Panc1 (cell line): ENCODE measurements around the gene NCS1. TPM values are rescaled to one million over a fixed set of nuclear protein-coding genes. Genes with fewer than 3 reads are reported as not detected.

Experiments used
- ATAC-seq: fragments of 200-7000 bp; cut with Tn5 transposase; 2 replicates; pipeline ENCODE4 v1.9.1; 2020; ENCODE audit warnings: mild to moderate bottlenecking, moderate library complexity
- BruUV-seq: library from RNA; stranded (reverse); fragments of 400-500 nt; replicated peaks from 2 replicates; lab custom pipeline; 2021; lab: Mats Ljungman, UMichigan
- CTCF ChIA-PET: fragments of 300-600 bp; sonication (Branson Sonifier 250); formaldehyde crosslinking; loops from one replicate; lab custom pipeline; 2022; ENCODE audit warnings: antibody characterized with exemption; lab: Charles Lee
- POLR2A ChIA-PET: fragments of 300-600 bp; sonication (Branson Sonifier 250); formaldehyde crosslinking; loops from one replicate; lab custom pipeline; 2022; ENCODE audit warnings: antibody characterized with exemption; lab: Charles Lee
- DNase-seq: peaks from one replicate; pipeline ENCODE4 v3.0.0-alpha.2; 2010; ENCODE audit warnings: low read depth, low spot score
- H3K27ac ChIP-seq: 2 replicates; pipeline ENCODE4 v1.5.1; 2011; ENCODE audit warnings: mild to moderate bottlenecking, low read length, inconsistent platforms
- H3K27me3 ChIP-seq: fragments of 200-500 bp; sonication (Bioruptor generic); 2 replicates; pipeline ENCODE4 v1.6.0; 2014; ENCODE audit warnings: low read length, inconsistent platforms; ENCODE audit not compliant: control insufficient read depth, insufficient read depth
- H3K36me3 ChIP-seq: fragments of 200-500 bp; sonication (Bioruptor generic); 2 replicates; pipeline ENCODE4 v1.5.1; 2014; ENCODE audit warnings: inconsistent platforms, mild to moderate bottlenecking, low read length, moderate library complexity; ENCODE audit not compliant: control insufficient read depth, insufficient read depth
- H3K4me1 ChIP-seq: 2 replicates; pipeline ENCODE4 v1.5.1; 2011; ENCODE audit warnings: inconsistent platforms, mild to moderate bottlenecking, low read length, moderate library complexity; ENCODE audit not compliant: control insufficient read depth, insufficient read depth
- H3K4me3 ChIP-seq, 2 experiments: 2 replicates each; pipeline ENCODE4 v1.5.1; 2011 to 2012; ENCODE audit warnings: low read depth in 2 of 2, low read length in 2 of 2, mild to moderate bottlenecking in 2 of 2, inconsistent platforms in 1 of 2, moderate library complexity in 1 of 2
- H3K9me3 ChIP-seq: fragments of 200-500 bp; sonication (Bioruptor generic); 2 replicates; pipeline ENCODE4 v1.5.1; 2014; ENCODE audit warnings: low read depth, mild to moderate bottlenecking, inconsistent platforms, low read length, moderate library complexity; ENCODE audit not compliant: control insufficient read depth, insufficient read depth
- POLR2AphosphoS5 ChIP-seq: IDR thresholded peaks from 2 replicates; pipeline ENCODE4 v1.6.1; 2012; ENCODE audit warnings: mild to moderate bottlenecking, low read depth, low read length, moderate library complexity
- SIN3A ChIP-seq: IDR thresholded peaks from 2 replicates; pipeline ENCODE4 v1.6.1; 2012; ENCODE audit warnings: low read depth, mild to moderate bottlenecking, low read length, moderate library complexity, borderline replicate concordance; ENCODE audit not compliant: insufficient read depth
- TCF7L2 ChIP-seq: IDR thresholded peaks from 2 replicates; pipeline ENCODE4 v1.6.1; 2011; ENCODE audit warnings: mild to moderate bottlenecking, low read depth, low read length, inconsistent platforms
- in situ Hi-C: cut with HindIII; loops from 2 replicates; pipeline ENCODE4 v1.10.0; 2016; ENCODE audit warnings: low sequenced_read_pairs, low pct_unique_long_range_greater_than_20kb
- intact Hi-C: fragments of 100-400 bp; cut with micrococcal nuclease; formaldehyde crosslinking; loops from one replicate; pipeline ENCODE4 v1.10.0; 2022; ENCODE audit not compliant: unreplicated experiment
- total RNA-seq: library from RNA; stranded (reverse); gene quantifications from one replicate; pipeline ENCODE4 v1.2.1, GENCODE V29; 2021; ENCODE audit not compliant: unreplicated experiment
- TF ChIP-seq, protein P1 (sequence below), 2 experiments: IDR thresholded peaks; 2 replicates each; pipeline ENCODE4 v1.6.1; 2011 to 2012; ENCODE audit warnings: low read depth in 2 of 2, control low read depth in 1 of 2, low read length in 1 of 2, mild to moderate bottlenecking in 1 of 2, moderate library complexity in 1 of 2; ENCODE audit not compliant: insufficient read depth in 1 of 2
- TF ChIP-seq, protein P2 (sequence below): fragments of 450-650 bp; IDR thresholded peaks from 2 replicates; pipeline ENCODE4 v1.5.1; 2017; ENCODE audit warnings: mild to moderate bottlenecking

The NCS1 gene
- total RNA-seq, 1 experiment from 2014 or later, result 31.6 TPM

GRCh38 chr9:130199605-130200004 is 27.4 kb downstream of the NCS1 start:
- H3K4me3 ChIP-seq, result no peak overlapping the region
- H3K9me3 ChIP-seq, result no peaks in the 10 kb centered on the region
- no peaks in the 10 kb centered on the region for H3K36me3 ChIP-seq
- no TSS peak for BruUV-seq
- TF ChIP-seq, protein P1, sequence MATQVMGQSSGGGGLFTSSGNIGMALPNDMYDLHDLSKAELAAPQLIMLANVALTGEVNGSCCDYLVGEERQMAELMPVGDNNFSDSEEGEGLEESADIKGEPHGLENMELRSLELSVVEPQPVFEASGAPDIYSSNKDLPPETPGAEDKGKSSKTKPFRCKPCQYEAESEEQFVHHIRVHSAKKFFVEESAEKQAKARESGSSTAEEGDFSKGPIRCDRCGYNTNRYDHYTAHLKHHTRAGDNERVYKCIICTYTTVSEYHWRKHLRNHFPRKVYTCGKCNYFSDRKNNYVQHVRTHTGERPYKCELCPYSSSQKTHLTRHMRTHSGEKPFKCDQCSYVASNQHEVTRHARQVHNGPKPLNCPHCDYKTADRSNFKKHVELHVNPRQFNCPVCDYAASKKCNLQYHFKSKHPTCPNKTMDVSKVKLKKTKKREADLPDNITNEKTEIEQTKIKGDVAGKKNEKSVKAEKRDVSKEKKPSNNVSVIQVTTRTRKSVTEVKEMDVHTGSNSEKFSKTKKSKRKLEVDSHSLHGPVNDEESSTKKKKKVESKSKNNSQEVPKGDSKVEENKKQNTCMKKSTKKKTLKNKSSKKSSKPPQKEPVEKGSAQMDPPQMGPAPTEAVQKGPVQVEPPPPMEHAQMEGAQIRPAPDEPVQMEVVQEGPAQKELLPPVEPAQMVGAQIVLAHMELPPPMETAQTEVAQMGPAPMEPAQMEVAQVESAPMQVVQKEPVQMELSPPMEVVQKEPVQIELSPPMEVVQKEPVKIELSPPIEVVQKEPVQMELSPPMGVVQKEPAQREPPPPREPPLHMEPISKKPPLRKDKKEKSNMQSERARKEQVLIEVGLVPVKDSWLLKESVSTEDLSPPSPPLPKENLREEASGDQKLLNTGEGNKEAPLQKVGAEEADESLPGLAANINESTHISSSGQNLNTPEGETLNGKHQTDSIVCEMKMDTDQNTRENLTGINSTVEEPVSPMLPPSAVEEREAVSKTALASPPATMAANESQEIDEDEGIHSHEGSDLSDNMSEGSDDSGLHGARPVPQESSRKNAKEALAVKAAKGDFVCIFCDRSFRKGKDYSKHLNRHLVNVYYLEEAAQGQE (IDR thresholded peaks at IDR 0.05; ENCODE audit: insufficient read depth in 1 of 2, low read depth in 2 of 2, low read length in 1 of 2), result no peak
- no peak for TF ChIP-seq SIN3A
- TF ChIP-seq TCF7L2, result no peak
- TF ChIP-seq POLR2AphosphoS5, result no peak
- TF ChIP-seq, protein P2, sequence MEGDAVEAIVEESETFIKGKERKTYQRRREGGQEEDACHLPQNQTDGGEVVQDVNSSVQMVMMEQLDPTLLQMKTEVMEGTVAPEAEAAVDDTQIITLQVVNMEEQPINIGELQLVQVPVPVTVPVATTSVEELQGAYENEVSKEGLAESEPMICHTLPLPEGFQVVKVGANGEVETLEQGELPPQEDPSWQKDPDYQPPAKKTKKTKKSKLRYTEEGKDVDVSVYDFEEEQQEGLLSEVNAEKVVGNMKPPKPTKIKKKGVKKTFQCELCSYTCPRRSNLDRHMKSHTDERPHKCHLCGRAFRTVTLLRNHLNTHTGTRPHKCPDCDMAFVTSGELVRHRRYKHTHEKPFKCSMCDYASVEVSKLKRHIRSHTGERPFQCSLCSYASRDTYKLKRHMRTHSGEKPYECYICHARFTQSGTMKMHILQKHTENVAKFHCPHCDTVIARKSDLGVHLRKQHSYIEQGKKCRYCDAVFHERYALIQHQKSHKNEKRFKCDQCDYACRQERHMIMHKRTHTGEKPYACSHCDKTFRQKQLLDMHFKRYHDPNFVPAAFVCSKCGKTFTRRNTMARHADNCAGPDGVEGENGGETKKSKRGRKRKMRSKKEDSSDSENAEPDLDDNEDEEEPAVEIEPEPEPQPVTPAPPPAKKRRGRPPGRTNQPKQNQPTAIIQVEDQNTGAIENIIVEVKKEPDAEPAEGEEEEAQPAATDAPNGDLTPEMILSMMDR, result no peak
- in situ Hi-C loops (no loop called here), intact Hi-C loops (no loop called here)
- POLR2A ChIA-PET, result no interaction called here
- DNase-seq, result no peak
- H3K27me3 ChIP-seq, result no peaks in the 10 kb centered on the region
- no peak for ATAC-seq
- CTCF ChIA-PET, result no interaction called here
- no peaks in the 10 kb centered on the region; the same call in 1 of the 2 replicates for H3K4me1 ChIP-seq
- no peak overlapping the region for H3K27ac ChIP-seq

- Histone ChIP-seq H3K4me1 (no peaks in the 10 kb centered on the region; the same call in 1 of the 2 replicates), H3K4me3 (no peak overlapping the region), H3K36me3 (no peaks in the 10 kb centered on the region), H3K9me3 (no peaks in the 10 kb centered on the region), H3K27ac (no peak overlapping the region), H3K27me3 (no peaks in the 10 kb centered on the region)
- TF ChIP-seq, protein P1 (IDR thresholded peaks at IDR 0.05; ENCODE audit: insufficient read depth in 1 of 2, low read depth in 2 of 2, low read length in 1 of 2), result no peak
- no peak for TF ChIP-seq SIN3A
- no peak for TF ChIP-seq TCF7L2
- TF ChIP-seq, protein P2, result no peak
- no peak for TF ChIP-seq POLR2AphosphoS5
- ChIA-PET POLR2A (no interaction called here), CTCF (no interaction called here)
- no peak for DNase-seq
- ATAC-seq, result no peak; the same call in 1 of the 2 replicates
- in situ Hi-C loops, result no loop called here
- BruUV-seq, result no TSS peak
- intact Hi-C loops, result no loop called here
These were observed 28.0 kb downstream of the NCS1 start for GRCh38 chr9:130200038-130200849.
